GM21390 (cell line): ENCODE data around the gene PDE10A.
"Not testable (repeated sequence)": the region's sequence is repeated elsewhere in the genome, so short reads cannot be mapped to it uniquely, and the experiment has no call there.

Experiments used
- ATAC-seq: cut with Tn5 transposase; IDR thresholded peaks from one replicate; pipeline ENCODE4 v1.9.1; 2021; ENCODE audit not compliant: unreplicated experiment

Gene PDE10A

DNA sequence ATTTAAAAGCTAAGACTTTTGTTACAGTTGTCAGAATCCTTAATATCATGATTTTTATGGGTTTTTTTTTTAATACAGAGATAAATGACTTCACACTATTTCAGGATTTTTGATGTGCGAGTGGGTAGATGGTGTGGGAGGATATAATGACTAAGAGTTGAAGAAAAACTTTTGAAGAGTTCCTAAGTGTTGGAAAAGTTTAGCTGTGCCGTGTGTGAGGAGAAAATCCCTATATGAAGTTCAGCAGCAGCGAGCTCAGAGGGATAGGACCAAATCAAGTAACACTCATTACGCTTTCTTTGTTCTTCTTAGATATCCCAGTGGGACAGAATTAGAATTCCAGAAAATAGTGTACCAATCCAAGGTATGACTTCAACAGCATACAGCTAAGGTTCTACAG, 34.1 kb downstream of the PDE10A start:
- ATAC-seq = no peak

DNA sequence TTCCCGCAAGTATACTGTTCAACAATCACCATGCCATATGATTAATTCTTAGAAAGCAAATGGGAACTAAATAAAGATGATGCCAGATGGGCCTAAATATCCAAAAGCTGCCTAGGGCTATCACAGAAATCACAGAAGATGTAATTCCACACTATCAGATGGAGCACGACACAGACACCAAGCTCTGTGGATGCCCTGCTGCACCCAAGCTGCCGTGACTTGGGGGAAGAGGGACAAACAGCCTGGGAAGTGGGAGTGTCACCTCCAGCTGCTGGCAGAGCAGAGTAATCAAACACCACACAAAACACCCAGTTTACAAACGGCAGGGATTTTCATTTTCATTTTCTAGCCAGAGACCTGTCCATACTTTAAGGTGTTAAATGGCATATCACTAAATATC, 35.7 kb downstream of the PDE10A start:
- ATAC-seq = no peak

DNA sequence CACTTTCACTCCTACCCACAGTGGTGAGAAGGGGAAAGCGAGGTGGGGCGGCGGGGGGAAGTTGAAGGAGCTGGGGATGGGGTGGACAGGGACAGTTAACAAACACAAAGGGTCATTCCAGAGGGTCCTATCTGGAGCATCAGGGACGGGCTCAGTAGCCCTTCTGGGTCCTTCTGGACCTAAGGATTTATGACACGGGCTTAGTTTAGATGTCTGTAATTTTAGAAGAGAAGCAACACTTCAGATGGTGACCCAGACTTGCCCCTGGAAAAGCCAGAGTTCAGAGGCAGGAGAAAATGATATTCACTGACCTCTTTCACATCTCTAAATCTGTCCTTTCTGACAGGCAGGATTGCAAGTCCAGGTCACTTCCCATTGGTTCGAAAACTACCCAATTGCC, 36.3 kb downstream of the PDE10A start:
- ATAC-seq = no peak

DNA sequence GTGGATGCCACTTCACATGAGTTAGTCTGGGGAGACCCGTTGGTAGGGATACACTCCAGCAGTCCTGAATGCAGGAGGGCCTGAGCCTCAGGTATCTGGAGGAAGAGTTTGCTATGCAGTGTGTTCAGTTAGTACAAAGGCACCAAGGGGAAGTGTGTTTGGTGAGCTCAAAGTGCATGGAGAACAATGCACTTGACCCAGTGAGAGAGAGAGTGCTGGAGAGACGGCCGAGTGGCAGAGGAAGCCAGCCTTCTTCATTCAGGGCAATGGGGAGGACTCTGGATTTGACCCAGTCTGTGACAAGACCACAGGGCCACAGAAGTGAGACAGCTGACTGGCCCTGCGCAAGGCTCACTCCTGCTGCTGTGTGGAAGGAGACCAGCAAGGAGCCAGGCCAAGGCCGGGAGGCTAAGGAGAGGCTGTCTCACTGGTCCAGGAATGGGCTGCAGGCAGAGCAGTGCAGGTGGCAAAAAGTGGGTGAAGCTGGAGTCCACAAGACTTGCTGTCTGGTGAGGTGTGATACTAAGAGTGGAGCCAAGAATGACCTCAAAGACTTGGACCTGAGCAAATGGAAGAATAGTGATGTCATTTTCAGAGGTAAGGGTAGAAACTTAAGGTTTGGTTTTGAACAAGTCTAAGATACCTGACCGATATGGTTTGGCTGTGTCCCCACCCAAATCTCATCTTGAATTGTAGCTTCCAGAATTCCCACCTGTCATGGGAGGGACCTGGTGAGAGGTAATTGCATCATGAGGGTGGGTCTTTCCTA, 38.0 kb downstream of the PDE10A start:
- ATAC-seq = no peak

DNA sequence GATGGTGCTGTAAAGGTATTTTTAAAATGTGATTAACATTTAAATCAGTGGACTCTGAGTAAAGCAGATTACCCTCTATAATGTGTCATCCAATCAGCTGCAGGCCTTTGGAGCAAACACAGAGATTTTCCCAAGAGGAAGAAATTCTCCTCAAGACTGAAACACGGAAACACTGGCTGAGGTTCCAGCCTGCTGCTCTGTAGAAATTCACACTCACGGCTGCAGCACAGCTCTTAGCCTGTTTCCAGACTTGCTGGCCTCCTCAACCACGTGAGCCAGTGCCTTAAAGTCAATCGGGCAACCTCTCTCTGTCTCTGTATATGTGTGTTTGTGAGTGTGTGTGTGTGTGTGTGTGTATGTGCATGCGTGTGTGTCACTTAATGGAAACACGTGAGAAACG, 41.1 kb downstream of the PDE10A start:
- no peak for ATAC-seq

DNA sequence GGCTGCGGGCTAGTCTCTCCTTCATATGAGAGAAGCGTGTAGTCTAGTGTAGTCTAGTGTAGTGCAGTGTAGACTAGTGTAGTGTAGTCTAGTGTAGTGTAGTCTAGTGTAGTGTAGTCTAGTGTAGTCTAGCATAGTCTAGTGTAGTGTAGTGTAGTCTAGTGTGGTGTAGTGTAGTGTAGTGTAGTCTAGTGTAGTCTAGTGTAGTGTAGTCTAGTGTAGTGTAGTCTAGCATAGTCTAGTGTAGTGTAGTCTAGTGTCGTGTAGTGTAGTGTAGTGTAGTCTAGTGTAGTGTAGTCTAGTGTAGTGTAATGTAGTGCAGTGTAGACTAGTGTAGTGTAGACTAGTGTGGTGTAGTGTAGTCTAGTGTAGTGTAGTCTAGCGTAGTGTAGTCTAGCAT, 44.1 kb downstream of the PDE10A start:
- not testable (repeated sequence) for ATAC-seq

DNA sequence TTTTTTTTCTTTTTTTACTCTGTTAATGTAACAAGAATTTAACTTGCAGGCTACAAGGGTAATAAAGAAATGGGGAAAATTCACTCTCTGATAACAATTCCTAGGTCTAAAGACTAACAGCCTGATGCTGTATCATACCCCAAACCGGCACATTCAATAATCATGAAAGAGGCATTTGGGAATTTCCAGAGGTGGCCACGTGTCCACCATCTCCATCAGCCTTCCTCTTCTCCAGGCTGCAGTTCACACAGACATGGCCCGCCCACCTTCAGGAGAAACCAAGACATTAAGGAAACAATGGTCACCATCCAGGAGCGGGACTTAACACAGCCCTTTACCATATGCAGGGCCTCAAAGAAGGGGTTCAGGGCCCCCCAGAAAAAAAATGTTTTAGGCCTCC, 44.8 kb downstream of the PDE10A start:
- no peak for ATAC-seq

DNA sequence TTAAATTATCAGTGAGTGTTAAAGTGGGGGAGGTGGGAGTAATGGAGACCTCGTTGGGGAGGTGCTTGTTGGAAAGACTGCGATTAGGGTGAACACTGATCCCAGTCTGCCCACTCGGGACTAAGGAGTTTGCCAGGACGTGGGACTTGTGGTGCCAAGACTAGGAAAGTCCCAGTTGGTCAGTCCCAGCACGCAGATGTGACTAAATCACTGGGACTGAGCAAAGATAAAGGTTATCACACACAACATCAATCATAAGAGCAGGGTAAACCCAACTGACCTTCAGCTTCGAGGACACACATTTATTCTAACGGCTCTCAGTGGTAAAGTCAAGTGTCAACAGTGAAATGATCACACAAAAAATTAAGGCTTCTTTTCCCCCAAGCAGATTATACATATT, 45.5 kb downstream of the PDE10A start:
- ATAC-seq = no peak

DNA sequence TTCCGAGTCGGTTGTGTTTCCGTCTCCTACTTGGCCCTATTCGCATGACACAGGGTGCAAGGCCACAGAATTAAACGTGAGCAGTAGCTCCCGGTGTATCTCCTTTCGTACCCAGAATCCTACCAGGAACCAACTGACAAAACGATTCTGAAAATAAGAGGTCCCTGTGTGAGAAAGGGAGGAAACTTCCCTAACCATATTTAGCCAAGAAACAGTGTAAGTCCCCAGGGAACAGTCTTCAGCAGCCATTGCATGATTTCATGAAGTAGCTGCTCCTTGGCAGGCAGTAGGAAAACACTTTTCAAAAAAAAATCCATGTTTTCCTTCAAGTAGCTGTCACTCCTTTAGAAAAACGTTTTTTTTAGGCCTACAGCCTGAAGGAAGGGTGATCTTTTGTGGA, 46.9 kb downstream of the PDE10A start:
- no peak for ATAC-seq

DNA sequence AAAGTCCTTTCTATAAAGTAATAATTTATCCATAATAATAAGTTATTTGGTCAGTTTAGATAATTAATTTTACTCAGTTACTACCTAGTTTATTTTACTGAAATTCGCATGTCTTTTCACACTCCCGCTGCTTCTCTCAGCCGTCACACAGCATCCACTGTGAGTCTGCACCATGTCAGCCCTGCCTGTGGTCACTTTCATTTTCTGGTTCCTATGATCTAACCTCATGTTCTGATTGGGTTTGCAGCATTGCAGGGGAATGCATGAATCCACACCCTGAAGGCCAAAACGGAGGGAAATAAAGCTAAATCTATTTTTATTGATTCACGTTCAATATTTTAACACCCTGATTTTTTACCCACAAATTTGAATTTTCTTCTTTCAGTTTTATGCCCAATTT, 47.4 kb downstream of the PDE10A start:
- no peak for ATAC-seq

DNA sequence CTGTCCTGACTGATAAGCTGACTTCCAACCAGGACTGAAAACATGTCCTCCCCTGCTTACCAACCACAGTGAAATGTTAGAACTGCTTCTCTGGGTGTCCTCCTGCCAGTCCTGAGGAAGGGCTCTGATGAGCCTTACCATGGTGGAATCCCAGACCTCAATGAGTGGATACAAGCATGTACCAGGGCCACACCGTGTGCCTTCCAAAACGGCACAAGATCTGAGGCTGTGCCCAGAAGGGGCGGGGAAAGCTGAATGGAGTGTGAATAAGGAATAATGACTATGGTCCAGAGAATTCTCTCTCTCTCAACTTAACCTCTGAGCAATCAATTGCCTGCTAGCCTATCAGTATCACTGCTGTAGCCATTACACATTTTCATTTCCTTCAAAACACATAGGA, 51.7 kb downstream of the PDE10A start:
- no peak for ATAC-seq

DNA sequence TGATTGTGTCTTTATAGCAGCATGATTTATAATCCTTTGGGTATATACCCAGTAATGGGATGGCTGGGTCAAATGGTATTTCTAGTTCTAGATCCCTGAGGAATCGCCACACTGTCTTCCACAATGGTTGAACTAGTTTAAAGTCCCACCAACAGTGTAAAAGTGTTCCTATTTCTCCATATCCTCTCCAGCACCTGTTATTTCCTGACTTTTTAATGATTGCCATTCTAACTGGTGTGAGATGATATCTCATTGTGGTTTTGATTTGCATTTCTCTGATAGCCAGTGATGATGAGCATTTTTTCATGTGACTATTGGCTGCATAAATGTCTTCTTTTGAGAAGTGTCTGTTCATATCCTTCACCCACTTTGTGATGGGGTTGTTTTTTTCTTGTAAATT, 54.5 kb downstream of the PDE10A start:
- ATAC-seq = not testable (repeated sequence)

DNA sequence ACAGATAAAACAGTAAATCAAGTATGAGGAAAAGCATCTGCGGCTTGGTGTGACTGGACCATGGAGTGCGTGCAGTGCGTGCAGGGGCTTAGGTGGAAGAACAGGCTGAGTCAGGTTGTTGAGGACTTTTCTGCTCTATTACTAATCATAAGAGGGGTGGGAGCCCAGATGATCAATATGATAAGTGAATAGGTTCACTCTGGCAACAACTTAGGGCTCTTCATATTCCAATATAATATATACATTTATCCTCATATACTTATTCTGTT, 56.4 kb downstream of the PDE10A start:
- no peak for ATAC-seq

DNA sequence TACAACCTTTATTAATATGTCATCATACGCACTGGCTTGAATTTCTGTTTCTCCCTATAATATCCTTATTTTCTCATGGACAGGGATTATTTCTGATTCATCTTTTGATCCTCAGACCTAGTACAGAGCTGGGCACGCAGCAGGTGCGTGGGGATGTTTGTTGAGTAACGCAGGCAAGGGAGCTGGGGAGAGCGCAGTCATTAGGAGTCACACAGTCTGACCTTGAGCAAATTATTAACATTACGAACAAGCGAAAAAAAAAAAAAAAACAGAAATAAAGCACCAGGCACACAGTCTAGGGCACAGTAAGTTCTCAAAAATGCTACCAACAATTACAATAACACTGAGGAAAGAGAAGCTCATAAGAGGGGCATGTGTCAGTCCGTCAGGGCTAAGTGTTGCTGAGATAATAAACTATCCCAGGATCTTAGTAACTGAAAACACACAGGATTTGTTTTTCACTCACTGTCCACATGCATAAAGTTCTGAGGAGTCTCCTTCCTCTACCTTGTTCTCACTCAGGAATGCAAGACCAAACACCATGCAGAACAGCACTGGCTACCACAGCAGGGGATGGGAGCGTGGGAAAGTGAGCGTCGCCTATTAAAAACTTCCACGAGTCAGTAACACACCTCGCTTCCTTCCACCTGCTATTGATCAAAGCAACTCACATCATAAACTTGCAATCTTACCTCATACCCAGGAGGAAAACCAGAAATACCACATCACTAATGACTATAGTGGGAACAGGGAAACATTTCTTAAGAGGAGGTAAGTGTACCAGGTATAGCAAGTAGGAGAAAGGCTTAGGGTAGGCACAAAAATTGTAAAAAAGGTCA, 56.9 kb downstream of the PDE10A start:
- ATAC-seq = no peak

DNA sequence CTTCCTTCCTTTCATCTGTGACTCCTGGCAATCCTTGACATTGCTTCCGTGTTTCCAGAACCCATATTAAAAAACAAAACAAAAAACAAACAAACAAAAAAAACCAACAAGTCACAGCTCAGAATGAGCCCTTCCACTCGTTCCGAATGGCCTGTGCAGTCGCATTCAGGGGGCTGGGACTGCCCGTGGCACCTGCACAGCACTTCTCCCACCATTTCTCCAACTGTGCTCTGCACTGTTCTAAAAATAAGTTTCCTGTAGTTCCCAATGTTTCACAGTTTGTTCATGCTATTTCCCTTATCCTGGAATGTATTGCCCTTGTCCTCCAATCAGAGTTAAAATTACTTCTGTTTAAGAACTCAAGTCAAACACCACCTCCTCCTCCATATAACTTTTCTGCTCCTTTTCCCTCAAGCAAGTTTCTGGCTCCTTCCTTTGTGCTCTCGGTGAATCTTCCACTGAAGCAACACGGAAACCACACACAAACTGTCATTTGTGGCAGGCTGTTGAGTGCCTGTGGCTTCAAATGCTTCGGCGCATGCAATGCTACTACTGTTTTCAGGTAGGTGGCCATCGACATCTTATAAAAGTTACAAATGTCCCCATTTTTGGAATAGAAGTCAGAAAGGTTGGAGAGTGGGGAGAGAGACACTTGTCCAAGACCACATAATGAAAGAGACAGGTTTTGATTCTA, 57.7 kb downstream of the PDE10A start:
- ATAC-seq = no peak

DNA sequence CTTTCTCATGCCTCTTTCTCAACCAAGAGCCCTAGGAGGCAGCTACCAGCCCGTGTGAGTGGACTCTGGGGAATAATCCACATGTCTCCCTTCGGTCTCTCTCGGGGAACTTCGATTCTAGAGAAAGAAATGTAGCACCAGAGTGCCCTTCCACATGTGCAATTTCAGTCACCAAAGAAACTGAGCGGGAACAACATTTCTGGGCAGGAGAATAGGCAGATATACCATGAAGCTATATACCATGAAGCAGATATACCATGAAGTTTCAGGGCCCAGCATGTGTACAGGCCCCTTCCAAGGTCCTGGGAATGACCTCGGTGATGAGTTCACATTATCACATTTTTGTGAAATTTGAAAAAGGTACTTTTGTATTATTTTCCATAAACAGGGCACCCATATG, 60.8 kb downstream of the PDE10A start:
- ATAC-seq = no peak

DNA sequence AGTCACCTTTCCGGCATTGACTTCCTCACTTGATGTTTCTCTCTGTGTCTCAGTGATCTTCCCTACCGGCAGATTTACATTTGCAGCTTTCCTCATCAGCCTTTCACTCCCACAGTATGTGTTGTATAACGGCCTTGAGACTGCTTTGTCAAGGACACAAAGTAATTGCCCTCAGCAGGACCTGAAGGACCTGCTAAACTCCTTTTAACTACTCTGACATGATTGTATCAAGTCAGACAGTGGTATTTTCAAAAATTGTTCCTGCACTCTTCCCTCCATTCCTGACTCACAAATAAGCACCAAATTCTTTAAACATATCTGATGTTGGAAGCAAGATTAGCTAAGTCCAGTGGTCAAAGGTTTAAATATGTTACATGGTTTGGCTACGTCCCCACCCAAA, 62.4 kb downstream of the PDE10A start:
- ATAC-seq = no peak

DNA sequence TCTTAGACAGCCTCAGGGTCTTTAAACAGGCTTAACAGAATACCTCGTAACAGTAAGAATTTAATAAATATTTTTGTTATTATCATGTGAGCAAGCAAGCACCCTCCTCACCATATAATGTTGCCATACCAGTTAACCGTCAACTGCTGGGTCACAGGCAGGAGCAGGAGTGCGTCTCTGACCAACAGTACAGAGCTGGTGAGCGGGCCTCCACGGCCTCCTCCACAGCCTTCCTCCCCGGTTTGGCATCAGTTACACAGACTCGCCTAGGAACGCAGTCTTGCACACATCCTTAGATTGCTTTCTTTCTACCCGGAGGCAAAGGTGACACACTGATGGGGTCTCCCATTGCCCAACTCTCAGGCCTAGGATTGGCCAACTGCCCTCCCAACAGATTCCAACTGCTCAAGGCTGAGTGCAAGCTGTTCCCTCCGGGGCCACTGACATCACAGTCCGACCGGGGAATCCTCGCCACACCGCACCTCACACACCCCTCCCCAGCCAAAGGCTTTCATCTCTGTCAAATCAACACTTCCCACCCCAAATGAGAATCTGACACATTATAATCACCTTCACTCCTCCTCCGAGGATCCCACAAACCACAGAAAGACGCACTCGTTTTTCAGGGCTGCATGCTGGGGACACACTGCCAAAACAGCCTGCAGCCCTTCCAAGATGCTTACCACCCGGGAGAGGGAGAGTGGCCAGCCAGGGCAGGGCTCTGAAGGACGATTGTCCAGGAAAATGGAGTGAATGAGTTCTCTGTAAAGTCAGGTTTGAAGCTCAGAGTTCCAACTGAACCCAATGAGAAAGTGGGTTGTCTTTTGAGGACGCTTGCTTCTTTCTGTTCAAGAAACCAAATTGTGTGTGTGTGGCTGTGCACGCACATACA, 63.2 kb downstream of the PDE10A start:
- ATAC-seq = no peak

DNA sequence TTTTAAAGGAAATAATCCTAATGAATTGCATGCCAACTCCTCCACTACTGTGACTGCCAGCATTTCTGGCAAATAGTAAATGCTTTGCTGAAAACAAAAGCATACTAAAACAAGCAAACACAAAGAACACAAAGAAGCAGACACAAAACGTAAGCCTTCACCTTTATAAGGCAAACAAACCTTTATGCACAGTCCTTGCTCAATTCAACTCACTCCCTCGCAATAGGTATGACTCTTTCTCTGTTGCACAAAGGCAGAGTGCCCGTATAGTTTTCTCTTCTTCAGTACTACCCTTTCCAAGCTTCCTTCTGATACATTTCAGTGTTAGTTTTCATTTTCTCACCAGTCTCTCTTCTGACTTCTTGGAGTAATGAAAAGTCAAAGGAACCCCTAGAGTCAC, 63.9 kb downstream of the PDE10A start:
- no peak for ATAC-seq

DNA sequence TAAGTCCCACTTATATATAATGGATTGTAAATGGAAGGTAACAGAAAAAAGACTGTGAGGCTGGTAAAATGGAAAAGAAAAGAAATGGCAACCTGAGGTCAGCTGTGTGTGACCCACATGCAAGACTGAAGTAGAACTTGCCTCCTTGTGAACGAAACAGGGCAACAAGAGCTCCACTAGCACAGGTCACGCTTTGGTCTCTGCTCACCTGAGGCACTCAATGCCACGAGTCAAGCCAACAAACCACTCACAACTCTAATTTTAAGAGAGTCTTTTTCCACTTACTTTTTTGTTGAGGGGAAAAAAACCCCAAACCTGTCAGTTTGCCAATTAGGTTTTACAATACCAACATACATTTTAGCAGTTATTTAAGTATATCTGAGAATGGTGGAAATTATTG, 65.2 kb downstream of the PDE10A start:
- no peak for ATAC-seq
